ENCODE results near the gene VPS37B. TPM values are rescaled to one million over a fixed set of nuclear protein-coding genes. Genes with fewer than 3 reads are reported as not detected.
A peak's percentile ranks its signal among the peaks of the same experiment; 100 is the strongest.

The VPS37B gene
- total RNA-seq, 4 donors from 2014 or later: 23.4 to 47.4 (median 29.3) TPM

- 0 to 27% methylated on average over 3 to 5 of the region's 28 CpGs for WGBS, 2 donors (ENCODE audit: low coverage in 1 of 2)
- TF ChIP-seq POLR2A (IDR thresholded peaks at IDR 0.05): no peak
- TF ChIP-seq CTCF (IDR thresholded peaks at IDR 0.05): peak in 3 of 4 experiments; percentile 96 to 98 (median 98)
- TF ChIP-seq EP300 (IDR thresholded peaks at IDR 0.05): no peak
- peak; percentile 34 for TF ChIP-seq POLR2AphosphoS5 (IDR thresholded peaks at IDR 0.05)
- Histone ChIP-seq H3K27me3 (no peaks in the 10 kb centered on the region), H3K9me3 (no peaks in the 10 kb centered on the region), H3K27ac (peak overlapping the region in 3 of 4 donors; percentile 64 to 73 (median 68)), H3K36me3 (peaks cover 0 to 56% of the 10 kb centered on the region in 2 donors), H3K4me3 (no peak overlapping the region), H3K4me1 (peaks cover 0 to 41% (median 24%) of the 10 kb centered on the region in 3 donors)
- ATAC-seq: peak; percentile 78
Observed at GRCh38 chr12:122860040-122860853, 35.7 kb downstream of the VPS37B start.

- no peak for ATAC-seq
- H3K36me3 ChIP-seq: peaks cover 0 to 52% of the 10 kb centered on the region in 2 donors
- no peak overlapping the region for H3K4me3 ChIP-seq
- peak overlapping the region in 1 of 4 donors; percentile 68 for H3K27ac ChIP-seq
- H3K4me1 ChIP-seq: peaks cover 0 to 37% (median 24%) of the 10 kb centered on the region in 3 donors
- H3K9me3 ChIP-seq: no peaks in the 10 kb centered on the region
- no CpG with 5 or more reads among the region's 26 CpGs for WGBS, 2 donors (ENCODE audit: low coverage in 1 of 2)
- no peaks in the 10 kb centered on the region for H3K27me3 ChIP-seq
- TF ChIP-seq EP300 (IDR thresholded peaks at IDR 0.05): no peak
Observed at GRCh38 chr12:122859303-122860039, 36.5 kb downstream of the VPS37B start.

GRCh38 chr12:122858591-122859302 lies 37.2 kb downstream of the VPS37B start:
- Histone ChIP-seq H3K4me1 (peaks cover 0 to 39% (median 24%) of the 10 kb centered on the region in 3 donors), H3K27me3 (no peaks in the 10 kb centered on the region), H3K4me3 (no peak overlapping the region), H3K9me3 (no peaks in the 10 kb centered on the region), H3K36me3 (peaks cover 0 to 48% of the 10 kb centered on the region in 2 donors), H3K27ac (no peak overlapping the region)
- no peak for TF ChIP-seq EP300 (IDR thresholded peaks at IDR 0.05)
- TF ChIP-seq CTCF (IDR thresholded peaks at IDR 0.05): no peak
- TF ChIP-seq POLR2A (IDR thresholded peaks at IDR 0.05): no peak
- TF ChIP-seq POLR2AphosphoS5 (IDR thresholded peaks at IDR 0.05): no peak
- no peak for ATAC-seq
- no CpG with 5 or more reads among the region's 22 CpGs for WGBS, 2 donors (ENCODE audit: low coverage in 1 of 2)

GRCh38 chr12:122858171-122858570 lies 37.8 kb downstream of the VPS37B start:
- H3K27ac ChIP-seq: no peak overlapping the region
- no CpG with 5 or more reads among the region's 14 CpGs for WGBS, 2 donors (ENCODE audit: low coverage in 1 of 2)
- no peak for ATAC-seq
- no peaks in the 10 kb centered on the region for H3K9me3 ChIP-seq
- peaks cover 0 to 39% (median 21%) of the 10 kb centered on the region in 3 donors for H3K4me1 ChIP-seq
- H3K36me3 ChIP-seq: peaks cover 0 to 48% of the 10 kb centered on the region in 2 donors
- TF ChIP-seq EP300 (IDR thresholded peaks at IDR 0.05) (no peak), CTCF (IDR thresholded peaks at IDR 0.05) (no peak), POLR2A (IDR thresholded peaks at IDR 0.05) (no peak), POLR2AphosphoS5 (IDR thresholded peaks at IDR 0.05) (no peak)
- H3K4me3 ChIP-seq: no peak overlapping the region
- H3K27me3 ChIP-seq: no peaks in the 10 kb centered on the region

Measured in gastroesophageal sphincter (tissue), 4 donors.